BJ (cell line): ENCODE measurements around the gene ATP6V0E2. TPM values are rescaled to one million over a fixed set of nuclear protein-coding genes. Genes with fewer than 3 reads are reported as not detected.
A peak's percentile ranks its signal among the peaks of the same experiment; 100 is the strongest.

Experiments used
- CTCF ChIA-PET: fragments of 350-600 bp; formaldehyde crosslinking; extraction: SDS; loops from one replicate; lab custom pipeline; 2021; ENCODE audit warnings: antibody characterized with exemption, inconsistent platforms; lab: Yijun Ruan, JAX
- POLR2A ChIA-PET: fragments of 300-600 bp; sonication (Branson Sonifier 250); formaldehyde crosslinking; extraction: SDS; loops from one replicate; lab custom pipeline; 2021; ENCODE audit warnings: antibody characterized with exemption; lab: Charles Lee
- DNase-seq: peaks from one replicate; pipeline ENCODE4 v3.0.0-alpha.2; 2011; ENCODE audit warnings: low read depth
- H3K27me3 ChIP-seq: 2 replicates; pipeline ENCODE4 v1.6.0; 2011; ENCODE audit warnings: low read length; ENCODE audit not compliant: control insufficient read depth, insufficient read depth
- H3K36me3 ChIP-seq: 2 replicates; pipeline ENCODE4 v1.5.1; 2011; ENCODE audit warnings: low read length; ENCODE audit not compliant: control insufficient read depth, insufficient read depth
- H3K4me3 ChIP-seq: 2 replicates; pipeline ENCODE4 v1.5.1; 2011; ENCODE audit warnings: low read depth, mild to moderate bottlenecking, control low read depth, low read length
- polyA plus RNA-seq: library from polyadenylated mRNA; depleted of rRNA; stranded (reverse); fragments of >200 nt; gene quantifications from 2 replicates; pipeline ENCODE4 v1.2.3, GENCODE V29; 2011
- TF ChIP-seq, protein P1 (sequence below): IDR thresholded peaks from 2 replicates; pipeline ENCODE4 v1.5.1; 2011; ENCODE audit warnings: low read depth, mild to moderate bottlenecking, control low read depth, inconsistent platforms, low read length, moderate library complexity; ENCODE audit not compliant: insufficient read depth

ATP6V0E2 gene
- polyA plus RNA-seq, 1 experiment: 17.7 TPM

DNA sequence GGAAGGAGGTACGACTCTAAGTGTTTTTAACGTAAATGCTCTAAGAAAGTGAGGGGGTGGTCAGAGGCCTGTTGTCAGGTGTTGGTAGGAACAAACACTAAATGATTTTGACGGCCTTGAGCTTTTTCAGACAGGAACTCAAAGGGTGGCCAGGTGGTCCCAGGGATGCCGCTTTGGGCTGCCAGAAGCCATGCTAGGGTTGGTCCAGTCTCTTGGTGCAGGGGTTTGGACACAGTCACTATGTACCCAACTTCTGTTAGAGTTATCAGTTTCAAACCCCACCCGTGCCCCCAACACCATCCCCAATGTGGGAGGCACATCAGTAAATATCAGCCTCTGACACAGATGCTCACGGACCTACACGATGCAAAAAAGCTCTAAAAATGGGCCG, 9.3 kb downstream of the ATP6V0E2 start:
- no peak for DNase-seq
- ChIA-PET POLR2A (no interaction called here), CTCF (interaction anchor here (1.6 kb wide), 1 partner anchor 10 kb away, joined by 5 read pairs; no protein-coding TSS in a partner anchor)
- TF ChIP-seq, protein P1, sequence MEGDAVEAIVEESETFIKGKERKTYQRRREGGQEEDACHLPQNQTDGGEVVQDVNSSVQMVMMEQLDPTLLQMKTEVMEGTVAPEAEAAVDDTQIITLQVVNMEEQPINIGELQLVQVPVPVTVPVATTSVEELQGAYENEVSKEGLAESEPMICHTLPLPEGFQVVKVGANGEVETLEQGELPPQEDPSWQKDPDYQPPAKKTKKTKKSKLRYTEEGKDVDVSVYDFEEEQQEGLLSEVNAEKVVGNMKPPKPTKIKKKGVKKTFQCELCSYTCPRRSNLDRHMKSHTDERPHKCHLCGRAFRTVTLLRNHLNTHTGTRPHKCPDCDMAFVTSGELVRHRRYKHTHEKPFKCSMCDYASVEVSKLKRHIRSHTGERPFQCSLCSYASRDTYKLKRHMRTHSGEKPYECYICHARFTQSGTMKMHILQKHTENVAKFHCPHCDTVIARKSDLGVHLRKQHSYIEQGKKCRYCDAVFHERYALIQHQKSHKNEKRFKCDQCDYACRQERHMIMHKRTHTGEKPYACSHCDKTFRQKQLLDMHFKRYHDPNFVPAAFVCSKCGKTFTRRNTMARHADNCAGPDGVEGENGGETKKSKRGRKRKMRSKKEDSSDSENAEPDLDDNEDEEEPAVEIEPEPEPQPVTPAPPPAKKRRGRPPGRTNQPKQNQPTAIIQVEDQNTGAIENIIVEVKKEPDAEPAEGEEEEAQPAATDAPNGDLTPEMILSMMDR: no peak
- no peaks in the 10 kb centered on the region for H3K36me3 ChIP-seq
- no peaks in the 10 kb centered on the region for H3K27me3 ChIP-seq
- no peak overlapping the region for H3K4me3 ChIP-seq

GRCh38 chr7:149883452-149883861, 9.7 kb downstream of the ATP6V0E2 start:
- ChIA-PET CTCF (interaction anchor here (1.3 to 1.6 kb wide), 2 partner anchors 8 to 10 kb away, joined by 4 to 5 read pairs; no protein-coding TSS in a partner anchor), POLR2A (interaction anchor here (0.6 kb wide), 1 partner anchor 129 kb away, joined by 14 read pairs; no protein-coding TSS in a partner anchor)
- DNase-seq: no peak
- Histone ChIP-seq H3K27me3 (no peaks in the 10 kb centered on the region), H3K36me3 (no peaks in the 10 kb centered on the region), H3K4me3 (no peak overlapping the region)
- TF ChIP-seq, protein P1: peak; percentile 70

GRCh38 chr7:149884016-149884415, 10.2 kb downstream of the ATP6V0E2 start:
- CTCF ChIA-PET: interaction anchor here (0.5 to 1.6 kb wide), 4 partner anchors 8 to 1275 kb away, joined by 3 to 5 read pairs (median 4); no protein-coding TSS in a partner anchor
- TF ChIP-seq, protein P1: no peak

GRCh38 chr7:149884541-149884940, 10.8 kb downstream of the ATP6V0E2 start:
- ChIA-PET CTCF (interaction anchor here (0.5 to 1.6 kb wide), 4 partner anchors 9 to 1274 kb away, joined by 3 to 5 read pairs (median 4); no protein-coding TSS in a partner anchor), POLR2A (no interaction called here)
- Histone ChIP-seq H3K4me3 (no peak overlapping the region), H3K27me3 (no peaks in the 10 kb centered on the region), H3K36me3 (no peaks in the 10 kb centered on the region)
- TF ChIP-seq, protein P1: no peak
- DNase-seq: no peak

More at GRCh38 chr7:149884016-149884415, 10.2 kb downstream of the ATP6V0E2 start:
- Histone ChIP-seq H3K27me3 (no peaks in the 10 kb centered on the region), H3K4me3 (no peak overlapping the region), H3K36me3 (no peaks in the 10 kb centered on the region)
- POLR2A ChIA-PET: interaction anchor here (0.6 kb wide), 1 partner anchor 130 kb away, joined by 14 read pairs; no protein-coding TSS in a partner anchor
- DNase-seq: no peak

DNA sequence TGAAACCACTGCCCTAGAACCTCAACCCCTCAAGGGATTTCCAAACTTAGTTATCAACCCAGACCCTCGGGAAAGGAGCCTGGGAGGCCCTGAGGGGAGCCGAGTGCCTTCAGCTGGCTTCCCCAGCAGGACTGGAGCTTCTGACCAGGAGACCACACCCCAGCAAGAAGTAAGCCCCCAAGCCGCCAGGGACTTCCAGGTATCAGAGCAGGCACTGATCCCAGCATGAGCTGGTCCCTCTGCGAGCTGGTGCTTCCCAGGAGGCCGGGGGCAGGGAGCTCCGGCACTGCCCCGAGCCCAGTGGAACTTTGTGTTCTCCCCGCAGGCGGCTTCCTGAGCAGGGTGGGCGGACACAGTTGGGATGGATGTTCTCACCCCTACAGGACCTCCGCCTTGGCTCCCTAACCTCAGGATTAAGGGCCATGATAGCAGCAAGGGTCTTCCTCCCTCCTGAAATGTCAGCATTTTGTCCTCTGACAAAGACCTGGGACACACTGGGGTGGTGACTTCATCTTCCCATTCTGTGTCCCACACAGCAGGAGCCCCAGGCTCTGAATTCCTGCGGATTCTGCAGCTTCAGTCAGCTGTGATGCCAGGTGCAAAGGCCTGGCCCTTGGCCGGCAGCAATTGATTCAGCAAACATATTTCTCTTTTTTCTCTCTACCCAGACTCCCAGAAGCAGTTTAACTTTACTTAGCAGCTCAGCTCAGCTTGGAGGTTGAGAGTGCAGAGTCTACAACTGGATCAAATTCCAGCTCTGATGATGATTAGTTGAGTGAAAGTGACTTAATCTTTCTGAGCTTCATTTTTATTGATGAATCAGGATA, 11.6 kb downstream of the ATP6V0E2 start:
- TF ChIP-seq, protein P1: no peak
- H3K4me3 ChIP-seq: no peak overlapping the region
- POLR2A ChIA-PET: no interaction called here
- H3K27me3 ChIP-seq: no peaks in the 10 kb centered on the region
- DNase-seq: no peak
- CTCF ChIA-PET: no interaction called here
- no peaks in the 10 kb centered on the region for H3K36me3 ChIP-seq
